Measurements from ENCODE around the gene NR1I3.
A peak's percentile ranks its signal among the peaks of the same experiment; 100 is the strongest.

Gene NR1I3

DNA sequence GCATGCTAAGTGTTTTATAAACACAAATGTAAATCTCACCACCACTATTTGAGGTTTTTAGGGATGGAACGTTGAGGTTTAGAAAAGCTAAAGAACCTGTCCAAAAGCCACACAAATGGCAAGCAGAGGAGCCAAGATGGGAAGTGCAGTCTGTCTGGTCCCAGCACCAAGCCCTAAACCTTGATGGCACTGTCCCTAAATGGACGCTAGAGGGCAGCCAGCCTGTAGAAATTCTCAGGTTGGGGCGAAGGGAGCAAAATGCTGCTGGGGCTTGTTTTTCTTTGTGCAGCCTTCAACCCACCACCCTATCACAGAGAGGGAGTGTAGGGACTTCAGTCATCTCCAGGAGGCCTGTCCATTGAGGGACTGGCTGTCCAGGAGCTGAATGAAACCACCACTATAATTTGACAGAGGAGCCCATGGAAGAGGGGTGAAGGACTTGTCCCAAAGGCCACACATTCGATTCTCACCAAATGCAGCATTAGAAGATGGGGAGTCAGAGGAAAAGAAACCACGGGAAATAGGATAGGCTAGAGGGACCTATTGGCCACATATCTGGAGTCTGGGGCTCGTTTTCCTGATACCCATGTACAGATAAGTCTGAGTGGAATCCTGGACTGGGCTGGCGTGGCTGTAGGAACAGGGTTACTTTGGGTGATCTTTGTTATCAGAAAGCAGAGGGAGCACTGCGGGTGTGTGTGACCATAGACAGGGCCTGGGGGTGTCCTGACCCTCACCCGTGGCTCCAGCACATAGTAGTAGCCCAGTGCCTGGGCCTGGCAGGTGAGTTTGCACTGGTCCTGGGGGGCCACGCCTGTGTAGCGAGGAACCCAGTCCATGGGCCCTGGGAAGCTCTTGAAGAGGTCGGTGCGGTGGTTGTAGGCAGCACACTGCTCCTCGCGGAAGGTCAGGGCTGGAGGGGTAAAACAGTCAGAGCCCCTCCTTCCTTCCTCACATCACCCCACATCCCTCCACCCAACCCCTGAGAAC lies 45.2 kb downstream of the NR1I3 start (continued):
- TF ChIP-seq, protein P1, sequence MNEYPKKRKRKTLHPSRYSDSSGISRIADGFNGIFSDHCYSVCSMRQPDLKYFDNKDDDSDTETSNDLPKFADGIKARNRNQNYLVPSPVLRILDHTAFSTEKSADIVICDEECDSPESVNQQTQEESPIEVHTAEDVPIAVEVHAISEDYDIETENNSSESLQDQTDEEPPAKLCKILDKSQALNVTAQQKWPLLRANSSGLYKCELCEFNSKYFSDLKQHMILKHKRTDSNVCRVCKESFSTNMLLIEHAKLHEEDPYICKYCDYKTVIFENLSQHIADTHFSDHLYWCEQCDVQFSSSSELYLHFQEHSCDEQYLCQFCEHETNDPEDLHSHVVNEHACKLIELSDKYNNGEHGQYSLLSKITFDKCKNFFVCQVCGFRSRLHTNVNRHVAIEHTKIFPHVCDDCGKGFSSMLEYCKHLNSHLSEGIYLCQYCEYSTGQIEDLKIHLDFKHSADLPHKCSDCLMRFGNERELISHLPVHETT (tag by site-specific recombination; IDR thresholded peaks at IDR 0.05): no peak
- TF ChIP-seq ZBTB48 (tag by site-specific recombination; IDR thresholded peaks at IDR 0.05) (peak; percentile 39; the same call in 1 of the 2 replicates), ZNF10 (tag by site-specific recombination; IDR thresholded peaks at IDR 0.05) (no peak), ZNF654 (tag by site-specific recombination; IDR thresholded peaks at IDR 0.05; ENCODE audit: low read depth) (peak; percentile 87), ZNF660 (tag by site-specific recombination; IDR thresholded peaks at IDR 0.05) (0 out of 2 replicates have a peak, but pooled peaks have one; percentile 41), TRIM28 (IDR thresholded peaks at IDR 0.05; ENCODE audit: borderline replicate concordance, low read length) (no peak), ZNF624 (tag by site-specific recombination; IDR thresholded peaks at IDR 0.05) (no peak), ZNF132 (tag by site-specific recombination; IDR thresholded peaks at IDR 0.05; ENCODE audit: borderline replicate concordance) (no peak), ZBTB17 (tag by site-specific recombination; IDR thresholded peaks at IDR 0.05) (peak; percentile 40), KLF7 (tag by site-specific recombination; IDR thresholded peaks at IDR 0.05; ENCODE audit: borderline replicate concordance) (no peak), ZNF792 (tag by site-specific recombination; IDR thresholded peaks at IDR 0.05) (no peak), PRDM2 (tag by site-specific recombination; IDR thresholded peaks at IDR 0.05; ENCODE audit: borderline replicate concordance) (no peak), ZNF837 (tag by site-specific recombination; IDR thresholded peaks at IDR 0.05) (no peak), ZNF214 (tag by site-specific recombination; IDR thresholded peaks at IDR 0.05; ENCODE audit: borderline replicate concordance) (no peak), PATZ1 (tag by site-specific recombination; IDR thresholded peaks at IDR 0.05) (peak; percentile 42; the same call in 1 of the 2 replicates), ZNF292 (tag by site-specific recombination; IDR thresholded peaks at IDR 0.05; ENCODE audit: borderline replicate concordance, low read depth) (no peak), ZNF548 (tag by site-specific recombination; IDR thresholded peaks at IDR 0.05) (no peak), SALL2 (tag by site-specific recombination; IDR thresholded peaks at IDR 0.05; ENCODE audit: borderline replicate concordance) (no peak)
- TF ChIP-seq, protein P2, sequence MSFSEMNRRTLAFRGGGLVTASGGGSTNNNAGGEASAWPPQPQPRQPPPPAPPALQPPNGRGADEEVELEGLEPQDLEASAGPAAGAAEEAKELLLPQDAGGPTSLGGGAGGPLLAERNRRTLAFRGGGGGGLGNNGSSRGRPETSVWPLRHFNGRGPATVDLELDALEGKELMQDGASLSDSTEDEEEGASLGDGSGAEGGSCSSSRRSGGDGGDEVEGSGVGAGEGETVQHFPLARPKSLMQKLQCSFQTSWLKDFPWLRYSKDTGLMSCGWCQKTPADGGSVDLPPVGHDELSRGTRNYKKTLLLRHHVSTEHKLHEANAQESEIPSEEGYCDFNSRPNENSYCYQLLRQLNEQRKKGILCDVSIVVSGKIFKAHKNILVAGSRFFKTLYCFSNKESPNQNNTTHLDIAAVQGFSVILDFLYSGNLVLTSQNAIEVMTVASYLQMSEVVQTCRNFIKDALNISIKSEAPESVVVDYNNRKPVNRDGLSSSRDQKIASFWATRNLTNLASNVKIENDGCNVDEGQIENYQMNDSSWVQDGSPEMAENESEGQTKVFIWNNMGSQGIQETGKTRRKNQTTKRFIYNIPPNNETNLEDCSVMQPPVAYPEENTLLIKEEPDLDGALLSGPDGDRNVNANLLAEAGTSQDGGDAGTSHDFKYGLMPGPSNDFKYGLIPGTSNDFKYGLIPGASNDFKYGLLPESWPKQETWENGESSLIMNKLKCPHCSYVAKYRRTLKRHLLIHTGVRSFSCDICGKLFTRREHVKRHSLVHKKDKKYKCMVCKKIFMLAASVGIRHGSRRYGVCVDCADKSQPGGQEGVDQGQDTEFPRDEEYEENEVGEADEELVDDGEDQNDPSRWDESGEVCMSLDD (tag by site-specific recombination; IDR thresholded peaks at IDR 0.05): 0 out of 2 replicates have a peak, but pooled peaks have one; percentile 35
- TF ChIP-seq, protein P3, sequence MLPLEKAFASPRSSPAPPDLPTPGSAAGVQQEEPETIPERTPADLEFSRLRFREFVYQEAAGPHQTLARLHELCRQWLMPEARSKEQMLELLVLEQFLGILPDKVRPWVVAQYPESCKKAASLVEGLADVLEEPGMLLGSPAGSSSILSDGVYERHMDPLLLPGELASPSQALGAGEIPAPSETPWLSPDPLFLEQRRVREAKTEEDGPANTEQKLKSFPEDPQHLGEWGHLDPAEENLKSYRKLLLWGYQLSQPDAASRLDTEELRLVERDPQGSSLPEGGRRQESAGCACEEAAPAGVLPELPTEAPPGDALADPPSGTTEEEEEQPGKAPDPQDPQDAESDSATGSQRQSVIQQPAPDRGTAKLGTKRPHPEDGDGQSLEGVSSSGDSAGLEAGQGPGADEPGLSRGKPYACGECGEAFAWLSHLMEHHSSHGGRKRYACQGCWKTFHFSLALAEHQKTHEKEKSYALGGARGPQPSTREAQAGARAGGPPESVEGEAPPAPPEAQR (tag by site-specific recombination; IDR thresholded peaks at IDR 0.05): no peak
- TF ChIP-seq, protein P4, sequence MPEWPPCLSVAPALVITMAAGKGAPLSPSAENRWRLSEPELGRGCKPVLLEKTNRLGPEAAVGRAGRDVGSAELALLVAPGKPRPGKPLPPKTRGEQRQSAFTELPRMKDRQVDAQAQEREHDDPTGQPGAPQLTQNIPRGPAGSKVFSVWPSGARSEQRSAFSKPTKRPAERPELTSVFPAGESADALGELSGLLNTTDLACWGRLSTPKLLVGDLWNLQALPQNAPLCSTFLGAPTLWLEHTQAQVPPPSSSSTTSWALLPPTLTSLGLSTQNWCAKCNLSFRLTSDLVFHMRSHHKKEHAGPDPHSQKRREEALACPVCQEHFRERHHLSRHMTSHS (tag by site-specific recombination; IDR thresholded peaks at IDR 0.05): no peak

All from HEK293 (cell line).